K562 (cell line): ENCODE data around the gene CHERP. TPM values are rescaled to one million over a fixed set of nuclear protein-coding genes. Genes with fewer than 3 reads are reported as not detected.

Source experiments
- ATF7 ChIP-seq: fragments of 450-650 bp; IDR thresholded peaks from 2 replicates; pipeline ENCODE4 v1.7.1; 2014; ENCODE audit warnings: mild to moderate bottlenecking, moderate library complexity
- COPS2 ChIP-seq: fragments of 450-650 bp; conservative IDR thresholded peaks from 2 replicates; pipeline ENCODE4 v1.6.1; 2016; ENCODE audit warnings: mild to moderate bottlenecking, moderate library complexity
- CTBP1 ChIP-seq: fragments of 450-650 bp; IDR thresholded peaks from 2 replicates; pipeline ENCODE4 v1.6.1; 2016; ENCODE audit warnings: borderline replicate concordance
- E2F8 ChIP-seq: fragments of 450-650 bp; IDR thresholded peaks from 2 replicates; pipeline ENCODE4 v1.7.1; 2018; ENCODE audit warnings: mild to moderate bottlenecking, low read depth; ENCODE audit not compliant: partially characterized antibody
- FOXK2 ChIP-seq, 2 experiments: fragments of 450-650 bp; IDR thresholded peaks in 1 of 2; conservative IDR thresholded peaks in 1 of 2; 2 replicates each; pipeline ENCODE4 v1.6.1; 2016; ENCODE audit warnings: low read depth in 2 of 2, mild to moderate bottlenecking in 1 of 2
- GABPA ChIP-seq: fragments of 200-800 bp; sonication (Bioruptor generic); conservative IDR thresholded peaks from 2 replicates; pipeline ENCODE4 v1.6.1; 2016; ENCODE audit warnings: low read depth, missing genetic modification characterization, missing compliant biosample characterization
- HNRNPL ChIP-seq: fragments of 200-400 bp; formaldehyde crosslinking; IDR thresholded peaks from 2 replicates; pipeline ENCODE4 v1.6.1; 2017; ENCODE audit warnings: low read depth, mild to moderate bottlenecking, low read length
- HSF4 ChIP-seq: fragments of 250-450 bp; sonication (Bioruptor Pico); IDR thresholded peaks from 2 replicates; pipeline ENCODE4 v2.1.2; 2022; ENCODE audit warnings: mild to moderate bottlenecking, moderate library complexity, borderline replicate concordance
- JUND ChIP-seq, 2 experiments: IDR thresholded peaks; 2 replicates in 1 of 2; 3 replicates in 1 of 2; pipeline ENCODE4 v1.6.1; 2011; ENCODE audit warnings: borderline replicate concordance in 2 of 2, low read depth in 2 of 2, low read length in 2 of 2, improper control_type of control experiment in 1 of 2, missing biosample characterization in 1 of 2, missing genetic modification characterization in 1 of 2, missing genetic modification reagents in 1 of 2
- POLR2B ChIP-seq: fragments of 450-650 bp; IDR thresholded peaks from 2 replicates; pipeline ENCODE4 v1.6.1; 2018; ENCODE audit warnings: low read depth; ENCODE audit not compliant: partially characterized antibody
- RAD51 ChIP-seq: fragments of 450-650 bp; IDR thresholded peaks from 2 replicates; pipeline ENCODE4 v1.7.1; 2016; ENCODE audit warnings: low read depth, mild to moderate bottlenecking, borderline replicate concordance
- TFE3 ChIP-seq: fragments of 450-650 bp; formaldehyde crosslinking; IDR thresholded peaks from 2 replicates; pipeline ENCODE4 v1.4.0; 2020; ENCODE audit warnings: mild to moderate bottlenecking, mixed read lengths
- ZBTB8A ChIP-seq: fragments of 450-650 bp; IDR thresholded peaks from 2 replicates; pipeline ENCODE4 v1.6.1; 2018; ENCODE audit warnings: mild to moderate bottlenecking, moderate library complexity; ENCODE audit not compliant: partially characterized antibody
- ZFX ChIP-seq: sonication (generic); formaldehyde crosslinking; IDR thresholded peaks from 2 replicates; pipeline ENCODE4 v1.8.0; 2022; ENCODE audit warnings: mild to moderate bottlenecking, missing genetic modification reagents, moderate library complexity
- ZNF384 ChIP-seq: IDR thresholded peaks from 2 replicates; pipeline ENCODE4 v1.6.1; 2012; ENCODE audit warnings: low read depth, low read length, improper control_type of control experiment
- ZNF592 ChIP-seq: fragments of 450-650 bp; IDR thresholded peaks from 2 replicates; pipeline ENCODE4 v1.6.1; 2017; ENCODE audit warnings: antibody characterized with exemption, mild to moderate bottlenecking
- polyA plus RNA-seq, 8 experiments: library from polyadenylated mRNA; depleted of rRNA in 4 of 8; stranded (reverse) in 5 of 8; unstranded in 3 of 8; fragments of >200 nt; fragmentation: Nextera tagmentation in 2 of 8; fragmentation: Illumina TruSeq in 1 of 8; extraction: Ambion mirVana in 2 of 8; extraction: Trizol in 1 of 8; gene quantifications; 2 replicates each; pipeline versions ENCODE4 v1.2.1 to v1.2.3, GENCODE V29; 2011 to 2014; ENCODE audit warnings: inconsistent platforms in 1 of 8, missing spikeins in 1 of 8
- total RNA-seq, 7 experiments: library from RNA; depleted of rRNA in 6 of 7; stranded (reverse); fragments of >200 nt in 6 of 7; fragmentation: Illumina TruSeq in 2 of 7; extraction: Trizol in 2 of 7; gene quantifications; 2 replicates each; pipeline versions ENCODE4 v1.2.1 to v1.2.3, GENCODE V29; 2011 to 2021; ENCODE audit warnings: low replicate concordance in 1 of 7

Gene CHERP
- total and polyA plus RNA-seq, 9 of the 15 experiments (the other 6 are each of a cell fraction or from before 2014, with no cell fraction given) = 0.60 to 85.1 (median 7.8) TPM

- peak; percentile 28 for TF ChIP-seq POLR2B
- TF ChIP-seq E2F8 = no peak
- TF ChIP-seq HNRNPL = no peak
- peak; percentile 44 for TF ChIP-seq JUND (IDR thresholded peaks at IDR 0.05; ENCODE audit: borderline replicate concordance, low read depth, low read length)
- no peak; the same call in 1 of the 3 replicates for TF ChIP-seq JUND (tag; IDR thresholded peaks at IDR 0.05; ENCODE audit: borderline replicate concordance, low read depth, low read length)
- TF ChIP-seq CTBP1 = no peak
- TF ChIP-seq RAD51 = peak; percentile 52; the same call in 1 of the 2 replicates
- no peak for TF ChIP-seq TFE3 (CRISPR knock-in tag)
- TF ChIP-seq ATF7 = peak; percentile 29; the same call in 1 of the 2 replicates
- no peak for TF ChIP-seq COPS2
- no peak for TF ChIP-seq ZFX
- peak; percentile 12 to 16; a peak in 1 of 4 replicates for TF ChIP-seq FOXK2 (conservative IDR thresholded peaks at IDR 0.05 in 1 of 2, IDR thresholded peaks at IDR 0.05 in 1 of 2; ENCODE audit: low read depth in 2 of 2)
- TF ChIP-seq HSF4 = no peak
- peak; percentile 29; the same call in 1 of the 2 replicates for TF ChIP-seq ZNF592
- peak; percentile 59 for TF ChIP-seq GABPA
- no peak for TF ChIP-seq ZBTB8A
- TF ChIP-seq ZNF384 = peak; percentile 43; the same call in 1 of the 2 replicates
Measured at GRCh38 chr19:16584248-16585093, 42.2 kb upstream of the CHERP start (continued).
